ENCODE results near the gene BCLAF3. TPM values are rescaled to one million over a fixed set of nuclear protein-coding genes. Genes with fewer than 3 reads are reported as not detected.

BCLAF3 gene
- total and polyA plus RNA-seq, 2 donors (not counting 3 experiments of a cell fraction or from before 2014, with no cell fraction given): 5.0 to 5.1 TPM

- dilution Hi-C loops (cut with MboI; ENCODE audit: extremely low pct_ligation_motif_present, low sequenced_read_pairs) (no loop called here), intact Hi-C loops (cut with micrococcal nuclease) (no loop called here)
- no peak for FAIRE-seq
- Histone ChIP-seq H4K20me1 (replicated peaks; ENCODE audit: control insufficient read depth, extremely low read depth, insufficient read depth, low read length) (no peaks in the 10 kb centered on the region), H3K27me3 (ENCODE audit: control insufficient read depth in 2 of 2, insufficient read depth in 2 of 2, low read length in 2 of 2) (no peaks in the 10 kb centered on the region), H2AFZ (ENCODE audit: low read depth, low read length) (no peak overlapping the region), H3K4me3 (replicated peaks in 1 of 3; ENCODE audit: insufficient read depth in 1 of 3, low read depth in 1 of 3, low read length in 3 of 3) (no peak overlapping the region), H3K27ac (ENCODE audit: insufficient read depth, low read depth, low read length) (no peak overlapping the region), H3K9me3 (replicated peaks; ENCODE audit: control insufficient read depth, insufficient read depth, low read length) (no peaks in the 10 kb centered on the region), H3K9me1 (replicated peaks; ENCODE audit: control insufficient read depth, extremely low read depth, insufficient read depth, low read length) (no peaks in the 10 kb centered on the region), H3K36me3 (ENCODE audit: control insufficient read depth in 2 of 2, extremely low read depth in 1 of 2, insufficient read depth in 2 of 2, low read length in 2 of 2) (no peaks in the 10 kb centered on the region), H3K4me2 (ENCODE audit: insufficient read depth, low read length) (no peak overlapping the region), H3K9ac (replicated peaks; ENCODE audit: extremely low read depth, insufficient read depth, low read length) (no peak overlapping the region), H3K79me2 (ENCODE audit: control insufficient read depth, insufficient read depth, low read length) (no peaks in the 10 kb centered on the region), H3K4me1 (ENCODE audit: control insufficient read depth, extremely low read depth, insufficient read depth, low read length) (no peaks in the 10 kb centered on the region)
- no peak for DNase-seq (ENCODE audit: low read depth, low spot score)
- TF ChIP-seq POLR2A (IDR thresholded peaks at IDR 0.05; ENCODE audit: low read depth, low read length): no peak
- TF ChIP-seq EZH2 (IDR thresholded peaks at IDR 0.05; ENCODE audit: borderline replicate concordance, low read depth, low read length, severe bottlenecking): no peak
- TF ChIP-seq GATA2 (IDR thresholded peaks at IDR 0.05; ENCODE audit: insufficient read depth, insufficient read length, low read depth, low read length): no peak
- no peak for TF ChIP-seq CTCF (IDR thresholded peaks at IDR 0.05; ENCODE audit: extremely low read depth in 1 of 2, insufficient read depth in 1 of 2, low read depth in 1 of 2, low read length in 2 of 2)
- TF ChIP-seq JUN (IDR thresholded peaks at IDR 0.05; ENCODE audit: borderline replicate concordance, insufficient read depth, insufficient read length, low read depth): no peak
- TF ChIP-seq MYC (IDR thresholded peaks at IDR 0.05; ENCODE audit: low read depth, low read length): no peak
- no peak for TF ChIP-seq POLR2AphosphoS5 (IDR thresholded peaks at IDR 0.05; ENCODE audit: insufficient read depth, low read depth, low read length)
- no peak for TF ChIP-seq FOS (IDR thresholded peaks at IDR 0.05; ENCODE audit: borderline replicate concordance, insufficient read depth, low read length)
- TF ChIP-seq MAX (IDR thresholded peaks at IDR 0.05; ENCODE audit: insufficient read depth, insufficient read length): no peak
- ChIA-PET CTCF (no interaction called here), POLR2A (no interaction called here)
- BruUV-seq (replicated peaks): no TSS peak
Measured at GRCh38 chrX:20005883-20006282, 15.0 kb upstream of the BCLAF3 start.
